NCI-H345 treated with DMSO at 0.1 percent for 48 hours (cell line): Measurements from ENCODE around the gene RXRA.
"Not testable (repeated sequence)": the region's sequence is repeated elsewhere in the genome, so short reads cannot be mapped to it uniquely, and the experiment has no call there.

Source experiments
- DNase-seq: peaks from one replicate; lab custom pipeline; 2025; ENCODE audit not compliant: unreplicated experiment; lab: John Stamatoyannopoulos, UW

The RXRA gene

DNA sequence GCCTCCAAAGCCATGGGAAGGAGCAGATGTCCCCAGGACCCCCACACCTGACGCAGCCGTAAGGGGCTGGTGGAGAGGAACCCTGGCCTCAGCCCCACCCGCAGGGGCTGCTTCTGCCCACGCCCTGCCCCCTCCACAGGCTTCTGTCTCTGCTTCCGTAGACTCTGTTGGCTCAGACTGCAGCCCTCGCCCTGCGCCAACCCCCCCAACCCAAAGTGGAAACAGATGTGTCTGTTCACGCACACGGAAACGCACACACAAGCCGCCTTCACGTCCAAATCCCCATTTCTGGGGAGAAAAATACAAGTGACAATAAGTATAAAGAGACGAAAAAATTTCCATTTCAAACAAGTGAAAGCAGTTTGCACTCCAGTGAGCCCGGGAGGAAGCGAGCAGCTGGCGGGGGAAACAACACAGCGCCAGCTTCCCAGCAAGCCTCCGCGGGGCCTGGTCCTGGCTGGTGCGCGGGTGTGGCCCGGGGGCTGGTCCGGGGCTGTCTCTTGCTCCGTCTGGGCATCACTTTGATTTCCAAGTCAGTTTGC lies 32.6 kb upstream of the RXRA start:
- DNase-seq: no peak

DNA sequence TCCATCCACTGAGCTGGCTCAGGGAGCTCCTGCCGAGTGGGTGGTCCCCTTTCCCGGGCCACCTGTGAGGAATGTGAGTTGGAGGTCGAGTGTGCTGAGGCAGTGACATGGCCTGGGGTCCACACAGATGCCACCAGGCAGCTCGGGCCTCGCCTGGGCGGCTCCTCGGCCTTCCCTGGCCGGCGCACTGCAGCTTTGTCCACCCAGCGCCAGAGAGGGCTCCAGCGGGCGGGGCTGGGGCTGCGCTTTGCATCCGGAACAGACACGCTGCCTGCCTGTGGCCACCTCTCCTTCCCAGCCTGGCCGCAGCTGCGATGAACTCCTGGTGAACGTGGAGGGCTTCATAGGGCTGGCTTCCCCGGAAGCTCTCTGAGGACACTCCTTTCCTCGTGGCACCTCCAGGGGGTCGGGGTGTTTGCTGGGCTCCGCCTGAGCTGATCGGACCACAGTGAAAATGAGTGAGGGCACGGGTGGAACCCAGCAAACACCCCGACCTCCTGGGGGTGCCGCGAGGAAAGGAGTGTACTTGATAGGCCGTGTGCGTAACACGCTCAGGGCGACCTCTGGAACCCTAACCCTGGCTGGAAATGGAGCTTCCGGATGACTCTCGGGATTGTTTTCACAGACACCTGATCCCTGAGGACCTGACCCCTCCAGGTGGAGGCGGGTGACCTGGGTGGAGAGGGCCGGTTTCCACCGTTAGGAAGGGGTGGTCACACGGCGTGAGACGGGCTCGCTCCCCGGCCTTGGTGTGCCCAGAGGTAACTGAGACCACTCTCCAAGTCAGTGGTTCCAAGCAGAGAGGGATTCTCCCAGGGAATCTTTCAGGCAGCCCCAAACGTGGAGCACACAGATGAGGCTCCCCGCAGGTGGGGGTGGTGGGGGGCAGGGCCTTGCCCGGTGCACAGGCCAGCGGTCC lies 31.8 kb upstream of the RXRA start:
- no peak for DNase-seq

- no peak for DNase-seq
Measured at GRCh38 chr9:134295101-134295745, 31.0 kb upstream of the RXRA start.

- DNase-seq: no peak
Measured at GRCh38 chr9:134295746-134296250, 30.5 kb upstream of the RXRA start.

GRCh38 chr9:134296301-134297082 lies 29.8 kb upstream of the RXRA start:
- DNase-seq: no peak

DNA sequence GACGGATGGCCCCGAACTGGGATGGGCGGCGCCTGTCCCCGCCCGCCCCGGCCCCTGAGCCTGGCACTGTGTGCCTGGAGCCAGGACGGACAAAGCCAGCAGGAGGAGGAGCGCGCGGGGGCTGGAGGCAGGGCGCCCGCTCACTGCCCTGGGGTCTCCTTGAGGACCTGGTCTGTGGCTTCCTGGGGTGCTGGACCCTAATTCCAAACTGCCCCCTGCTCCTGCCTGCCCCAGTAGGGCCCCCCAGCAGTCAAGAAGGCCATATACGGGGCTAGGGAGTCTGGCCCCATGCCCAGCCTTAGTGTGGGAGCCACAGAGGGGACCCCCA lies 29.2 kb upstream of the RXRA start:
- DNase-seq: no peak

DNA sequence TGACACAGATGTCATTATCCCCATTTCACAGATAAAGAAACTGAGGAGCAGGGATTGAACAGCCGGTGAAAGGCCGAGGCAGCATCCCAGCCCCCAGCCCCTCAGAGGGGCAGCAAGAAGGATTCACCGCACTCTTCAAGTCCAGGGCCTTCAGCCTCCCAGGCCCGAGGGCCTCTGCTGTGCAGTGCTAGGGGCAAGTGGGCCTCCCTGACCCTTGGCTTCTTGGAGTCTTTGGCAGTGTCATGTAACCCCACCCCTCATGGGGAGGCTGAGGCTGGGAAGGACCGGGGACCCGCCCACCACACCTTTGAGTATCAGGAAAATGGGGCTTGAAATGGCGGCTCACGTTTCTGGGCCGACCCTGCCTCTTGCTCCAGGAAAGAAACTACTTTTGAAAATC lies 28.7 kb upstream of the RXRA start:
- DNase-seq: no peak

GRCh38 chr9:134298000-134298399 lies 28.3 kb upstream of the RXRA start:
- DNase-seq: no peak

DNA sequence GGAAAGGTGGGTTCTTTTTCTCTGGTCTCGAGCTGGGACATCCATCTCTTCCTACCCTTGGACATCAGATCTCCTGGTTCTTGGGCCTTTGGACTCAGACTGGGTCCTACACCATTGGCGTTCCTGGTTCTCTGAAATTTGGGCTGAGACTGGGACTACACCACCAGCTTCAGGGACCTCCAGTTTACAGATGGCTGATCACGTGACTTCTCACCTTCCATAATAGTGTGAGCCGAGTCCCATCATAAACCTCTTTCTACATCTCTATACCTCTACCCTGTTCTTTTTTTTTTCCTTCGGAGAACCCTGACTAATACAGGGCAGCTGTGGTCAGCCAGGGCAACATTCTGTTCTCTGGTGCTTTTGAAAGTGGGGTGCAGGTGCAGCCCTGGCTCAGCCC lies 27.2 kb upstream of the RXRA start:
- DNase-seq: no peak

- no peak for DNase-seq
Measured at GRCh38 chr9:134299883-134300282, 26.4 kb upstream of the RXRA start.

DNA sequence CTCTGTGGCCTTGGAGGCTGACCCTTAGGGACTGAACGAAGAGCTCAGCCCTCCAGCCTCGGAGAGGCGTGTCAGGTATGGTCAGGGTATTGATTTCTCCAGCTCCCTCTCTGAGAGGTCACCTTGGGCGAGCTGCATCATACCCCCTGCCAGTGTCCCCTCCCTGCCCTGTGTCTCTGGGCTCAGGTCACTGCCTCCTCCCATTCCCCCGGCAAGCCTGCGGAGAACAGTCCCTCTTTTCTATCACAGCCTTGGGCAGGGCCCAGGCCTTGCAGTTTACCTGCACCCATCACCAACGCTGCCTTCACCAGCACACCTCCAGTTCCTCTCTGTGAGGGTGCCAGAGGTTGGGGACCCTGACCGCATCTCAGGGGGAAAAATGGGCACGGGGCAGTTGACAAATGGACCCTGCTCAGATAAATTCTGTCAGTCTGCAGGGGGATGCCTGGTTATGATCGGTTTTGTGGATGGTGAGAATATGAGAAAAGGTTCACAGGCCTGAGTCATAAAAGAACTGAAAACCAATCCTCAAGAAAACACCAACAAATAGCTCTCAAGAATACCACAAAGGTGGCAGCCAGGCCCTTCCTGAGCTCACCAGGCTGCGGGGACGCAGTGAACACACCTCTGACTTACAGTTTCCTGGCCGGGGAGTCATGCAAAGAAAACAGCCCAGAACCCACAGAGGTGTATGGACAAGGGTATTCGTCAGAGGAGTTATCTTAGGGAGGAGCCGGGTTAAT lies 24.7 kb upstream of the RXRA start:
- no peak for DNase-seq

- no peak for DNase-seq
Measured at GRCh38 chr9:134302130-134302817, 24.0 kb upstream of the RXRA start.

DNA sequence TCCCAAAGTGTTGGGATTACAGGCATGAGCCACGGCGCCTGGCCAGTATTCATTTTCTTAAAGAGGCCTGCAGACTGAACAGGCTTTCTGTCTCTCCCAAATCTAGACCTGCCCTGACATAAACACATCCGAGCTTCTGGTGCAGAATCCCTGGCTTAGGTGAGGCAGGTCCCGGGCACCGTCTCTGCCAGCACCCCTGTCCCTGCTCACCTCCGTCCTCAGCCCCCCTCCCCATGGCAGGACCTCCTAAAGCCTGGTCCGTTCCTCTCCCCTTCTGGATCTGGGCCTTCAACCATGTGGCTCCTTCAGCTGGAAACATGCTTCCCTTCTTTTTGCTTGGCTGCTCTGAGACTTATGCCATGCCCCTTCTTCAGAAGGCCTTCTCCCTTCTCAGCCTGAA lies 22.7 kb upstream of the RXRA start:
- DNase-seq: no peak

DNA sequence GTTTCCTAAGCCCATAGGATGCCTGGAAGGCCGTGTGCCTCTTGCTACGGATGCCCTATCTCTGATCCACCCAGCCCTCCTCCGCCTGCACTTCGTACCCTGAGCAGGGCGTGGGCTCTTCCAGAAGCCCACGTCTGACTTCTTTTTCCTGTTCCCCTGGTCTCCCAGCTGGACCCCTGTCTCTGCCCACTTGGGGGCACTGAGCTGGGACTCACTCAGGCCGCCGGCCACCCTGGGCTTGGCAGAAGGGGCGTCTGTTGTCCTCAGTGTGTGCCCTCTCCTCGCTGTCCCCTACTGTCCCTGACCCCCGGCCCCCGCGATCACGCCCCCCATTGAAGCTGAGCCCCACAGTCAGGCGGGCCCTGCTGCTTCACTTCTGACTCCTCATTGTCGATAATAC lies 22.0 kb upstream of the RXRA start:
- no peak for DNase-seq

DNA sequence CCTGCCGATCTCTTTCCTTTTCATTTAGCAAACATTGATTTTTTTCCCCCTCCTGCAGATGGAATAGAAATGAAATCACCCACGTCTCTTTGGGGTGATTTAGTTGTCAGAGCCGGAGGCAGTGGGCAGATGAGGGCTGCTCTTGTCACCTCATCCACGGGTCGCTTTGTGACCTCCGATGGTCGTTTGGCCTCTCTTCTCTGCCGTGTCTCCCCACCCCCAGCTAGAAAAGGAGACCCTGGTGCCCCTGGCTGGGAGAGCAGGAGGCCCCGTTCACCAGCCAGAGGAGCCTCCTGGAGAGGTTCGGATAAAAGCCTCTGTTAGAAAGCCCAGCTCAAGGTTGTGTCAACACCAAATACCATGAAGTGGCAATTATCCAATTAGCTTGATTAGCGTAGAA lies 21.6 kb upstream of the RXRA start:
- no peak for DNase-seq

- DNase-seq: no peak
Measured at GRCh38 chr9:134305533-134305932, 20.7 kb upstream of the RXRA start.

- not testable (repeated sequence) for DNase-seq
Measured at GRCh38 chr9:134306042-134306441, 20.2 kb upstream of the RXRA start.

DNA sequence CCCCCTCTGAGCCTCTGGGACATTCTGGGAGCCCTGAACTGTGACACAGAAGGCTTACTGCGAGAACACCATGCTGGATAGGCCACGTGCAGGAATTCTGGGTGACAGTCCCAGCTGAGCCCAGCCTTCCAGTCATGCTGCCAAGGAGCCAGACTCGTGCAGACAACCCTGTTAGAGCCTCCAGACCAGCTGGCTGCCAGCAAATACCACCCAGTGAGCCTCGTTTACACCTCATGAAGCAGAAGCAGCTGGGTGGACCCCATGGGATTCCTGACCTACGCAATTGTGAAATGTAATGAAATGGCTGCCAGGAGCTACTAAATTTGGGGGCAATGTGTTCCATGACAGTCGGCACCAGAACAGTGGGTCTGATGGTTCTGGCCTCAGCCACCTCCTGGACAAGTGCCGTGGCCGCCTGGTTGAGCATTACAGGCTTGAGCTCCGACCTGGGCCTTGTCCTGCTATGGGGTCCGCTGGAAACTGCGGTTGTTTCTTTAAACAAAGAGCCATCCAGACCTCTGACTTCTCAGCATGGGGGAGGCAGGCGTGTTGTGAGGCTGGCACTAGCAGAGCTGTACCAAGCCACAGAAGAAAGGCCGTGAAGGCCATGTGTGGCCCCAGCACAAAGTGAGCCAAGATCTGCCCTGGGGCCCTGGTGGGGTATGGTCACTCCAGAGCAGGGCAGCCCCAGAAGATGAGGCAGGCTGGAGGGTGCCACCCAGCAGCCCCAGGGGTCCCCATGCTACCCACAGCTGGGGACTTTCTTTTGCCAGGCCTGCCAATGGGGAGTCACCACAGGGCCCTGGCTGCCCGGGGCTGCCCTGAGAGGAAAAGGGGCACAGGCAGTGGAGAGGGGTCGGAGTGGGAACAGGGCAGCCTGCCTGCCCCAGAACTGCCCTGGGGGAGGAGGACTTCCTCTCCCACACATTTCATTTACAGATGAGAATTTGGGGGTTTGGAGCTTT lies 19.3 kb upstream of the RXRA start:
- no peak for DNase-seq
